22Rv1 (cell line): ENCODE data around the gene JAKMIP2.

Source experiments
- ZFX ChIP-seq: fragments of 450-650 bp; IDR thresholded peaks from 2 replicates; pipeline ENCODE4 v1.6.1; 2017; ENCODE audit warnings: antibody characterized with exemption, borderline replicate concordance
- TF ChIP-seq, protein P1 (sequence below): fragments of 450-650 bp; IDR thresholded peaks from 2 replicates; pipeline ENCODE4 v1.5.1; 2017; ENCODE audit warnings: mild to moderate bottlenecking

DNA sequence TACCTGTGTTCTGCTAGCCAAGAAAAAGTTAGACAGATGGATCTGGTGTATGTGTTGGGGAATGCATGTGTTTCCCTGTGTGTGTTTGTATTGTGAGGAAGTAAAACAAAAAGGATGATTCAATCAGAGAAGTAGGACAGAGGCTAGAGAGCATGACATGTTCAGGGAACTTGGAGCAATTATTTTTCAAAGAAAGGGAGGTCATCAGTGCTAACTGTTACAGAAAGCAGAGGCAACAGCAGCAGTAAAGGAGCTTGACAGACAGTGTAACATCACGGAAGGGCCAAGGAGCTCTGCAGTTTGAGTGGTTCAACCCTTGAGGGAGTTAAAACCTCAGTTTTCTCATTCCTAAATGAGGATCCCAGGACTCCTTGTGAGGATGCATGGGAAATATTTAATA, 35.8 kb upstream of the JAKMIP2 start:
- TF ChIP-seq, protein P1, sequence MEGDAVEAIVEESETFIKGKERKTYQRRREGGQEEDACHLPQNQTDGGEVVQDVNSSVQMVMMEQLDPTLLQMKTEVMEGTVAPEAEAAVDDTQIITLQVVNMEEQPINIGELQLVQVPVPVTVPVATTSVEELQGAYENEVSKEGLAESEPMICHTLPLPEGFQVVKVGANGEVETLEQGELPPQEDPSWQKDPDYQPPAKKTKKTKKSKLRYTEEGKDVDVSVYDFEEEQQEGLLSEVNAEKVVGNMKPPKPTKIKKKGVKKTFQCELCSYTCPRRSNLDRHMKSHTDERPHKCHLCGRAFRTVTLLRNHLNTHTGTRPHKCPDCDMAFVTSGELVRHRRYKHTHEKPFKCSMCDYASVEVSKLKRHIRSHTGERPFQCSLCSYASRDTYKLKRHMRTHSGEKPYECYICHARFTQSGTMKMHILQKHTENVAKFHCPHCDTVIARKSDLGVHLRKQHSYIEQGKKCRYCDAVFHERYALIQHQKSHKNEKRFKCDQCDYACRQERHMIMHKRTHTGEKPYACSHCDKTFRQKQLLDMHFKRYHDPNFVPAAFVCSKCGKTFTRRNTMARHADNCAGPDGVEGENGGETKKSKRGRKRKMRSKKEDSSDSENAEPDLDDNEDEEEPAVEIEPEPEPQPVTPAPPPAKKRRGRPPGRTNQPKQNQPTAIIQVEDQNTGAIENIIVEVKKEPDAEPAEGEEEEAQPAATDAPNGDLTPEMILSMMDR = no peak
- TF ChIP-seq ZFX = no peak
